ENCODE data around the gene CWF19L2. TPM values are rescaled to one million over a fixed set of nuclear protein-coding genes. Genes with fewer than 3 reads are reported as not detected.

Gene CWF19L2
- total and polyA plus RNA-seq, 2 experiments from 2014 or later = 20.3 to 27.2 TPM

- Histone ChIP-seq H3K79me2 (replicated peaks; ENCODE audit: insufficient read depth) (no peaks in the 10 kb centered on the region), H3K27ac (ENCODE audit: low read depth) (no peak overlapping the region), H3K4me3 (no peak overlapping the region), H3K9me2 (ENCODE audit: insufficient read depth) (0 out of 2 replicates have a peak, but pooled peaks cover 3% of the 10 kb centered on the region), H3K4me1 (ENCODE audit: insufficient read depth) (no peaks in the 10 kb centered on the region), H3F3A (replicated peaks; ENCODE audit: low read depth) (no peaks in the 10 kb centered on the region), H3K27me3 (ENCODE audit: insufficient read depth) (no peaks in the 10 kb centered on the region), H3K4me2 (no peak overlapping the region), H4K20me1 (replicated peaks; ENCODE audit: insufficient read depth) (no peaks in the 10 kb centered on the region), H2AFZ (no peak overlapping the region), H3K36me3 (ENCODE audit: insufficient read depth) (peaks cover 18% of the 10 kb centered on the region)
- H3K27me3 Mint-ChIP-seq (ENCODE audit: insufficient read depth, low read depth, poor library complexity) = no peaks in the 10 kb centered on the region
- ATAC-seq (no peak), DNase-seq (ENCODE audit: low spot score) (no peak)
- TF ChIP-seq STAT1 (IDR thresholded peaks at IDR 0.05; ENCODE audit: unreplicated experiment) = no peak
- TF ChIP-seq, protein P1, sequence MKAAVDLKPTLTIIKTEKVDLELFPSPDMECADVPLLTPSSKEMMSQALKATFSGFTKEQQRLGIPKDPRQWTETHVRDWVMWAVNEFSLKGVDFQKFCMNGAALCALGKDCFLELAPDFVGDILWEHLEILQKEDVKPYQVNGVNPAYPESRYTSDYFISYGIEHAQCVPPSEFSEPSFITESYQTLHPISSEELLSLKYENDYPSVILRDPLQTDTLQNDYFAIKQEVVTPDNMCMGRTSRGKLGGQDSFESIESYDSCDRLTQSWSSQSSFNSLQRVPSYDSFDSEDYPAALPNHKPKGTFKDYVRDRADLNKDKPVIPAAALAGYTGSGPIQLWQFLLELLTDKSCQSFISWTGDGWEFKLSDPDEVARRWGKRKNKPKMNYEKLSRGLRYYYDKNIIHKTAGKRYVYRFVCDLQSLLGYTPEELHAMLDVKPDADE (IDR thresholded peaks at IDR 0.05) = no peak
- TF ChIP-seq ZNF331 (CRISPR knock-in tag; IDR thresholded peaks at IDR 0.05; ENCODE audit: low read depth) = no peak
- no peak for TF ChIP-seq JUNB (IDR thresholded peaks at IDR 0.05; ENCODE audit: unreplicated experiment)
- TF ChIP-seq CREB1 (CRISPR knock-in tag; IDR thresholded peaks at IDR 0.05; ENCODE audit: low read depth) = no peak
- TF ChIP-seq, protein P2, sequence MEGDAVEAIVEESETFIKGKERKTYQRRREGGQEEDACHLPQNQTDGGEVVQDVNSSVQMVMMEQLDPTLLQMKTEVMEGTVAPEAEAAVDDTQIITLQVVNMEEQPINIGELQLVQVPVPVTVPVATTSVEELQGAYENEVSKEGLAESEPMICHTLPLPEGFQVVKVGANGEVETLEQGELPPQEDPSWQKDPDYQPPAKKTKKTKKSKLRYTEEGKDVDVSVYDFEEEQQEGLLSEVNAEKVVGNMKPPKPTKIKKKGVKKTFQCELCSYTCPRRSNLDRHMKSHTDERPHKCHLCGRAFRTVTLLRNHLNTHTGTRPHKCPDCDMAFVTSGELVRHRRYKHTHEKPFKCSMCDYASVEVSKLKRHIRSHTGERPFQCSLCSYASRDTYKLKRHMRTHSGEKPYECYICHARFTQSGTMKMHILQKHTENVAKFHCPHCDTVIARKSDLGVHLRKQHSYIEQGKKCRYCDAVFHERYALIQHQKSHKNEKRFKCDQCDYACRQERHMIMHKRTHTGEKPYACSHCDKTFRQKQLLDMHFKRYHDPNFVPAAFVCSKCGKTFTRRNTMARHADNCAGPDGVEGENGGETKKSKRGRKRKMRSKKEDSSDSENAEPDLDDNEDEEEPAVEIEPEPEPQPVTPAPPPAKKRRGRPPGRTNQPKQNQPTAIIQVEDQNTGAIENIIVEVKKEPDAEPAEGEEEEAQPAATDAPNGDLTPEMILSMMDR (conservative IDR thresholded peaks at IDR 0.05; ENCODE audit: low read depth in 2 of 2) = no peak
- no peak for TF ChIP-seq EZH2phosphoT487 (IDR thresholded peaks at IDR 0.05; ENCODE audit: unreplicated experiment)
- TF ChIP-seq ZNF114 (CRISPR knock-in tag; IDR thresholded peaks at IDR 0.05) = no peak
- TF ChIP-seq ZNF462 (CRISPR knock-in tag; IDR thresholded peaks at IDR 0.05) = no peak
- no peak for TF ChIP-seq NANOG (IDR thresholded peaks at IDR 0.05; ENCODE audit: borderline replicate concordance)
- no peak for TF ChIP-seq EZH2 (IDR thresholded peaks at IDR 0.05; ENCODE audit: low read depth, unreplicated experiment)
- TF ChIP-seq, protein P3, sequence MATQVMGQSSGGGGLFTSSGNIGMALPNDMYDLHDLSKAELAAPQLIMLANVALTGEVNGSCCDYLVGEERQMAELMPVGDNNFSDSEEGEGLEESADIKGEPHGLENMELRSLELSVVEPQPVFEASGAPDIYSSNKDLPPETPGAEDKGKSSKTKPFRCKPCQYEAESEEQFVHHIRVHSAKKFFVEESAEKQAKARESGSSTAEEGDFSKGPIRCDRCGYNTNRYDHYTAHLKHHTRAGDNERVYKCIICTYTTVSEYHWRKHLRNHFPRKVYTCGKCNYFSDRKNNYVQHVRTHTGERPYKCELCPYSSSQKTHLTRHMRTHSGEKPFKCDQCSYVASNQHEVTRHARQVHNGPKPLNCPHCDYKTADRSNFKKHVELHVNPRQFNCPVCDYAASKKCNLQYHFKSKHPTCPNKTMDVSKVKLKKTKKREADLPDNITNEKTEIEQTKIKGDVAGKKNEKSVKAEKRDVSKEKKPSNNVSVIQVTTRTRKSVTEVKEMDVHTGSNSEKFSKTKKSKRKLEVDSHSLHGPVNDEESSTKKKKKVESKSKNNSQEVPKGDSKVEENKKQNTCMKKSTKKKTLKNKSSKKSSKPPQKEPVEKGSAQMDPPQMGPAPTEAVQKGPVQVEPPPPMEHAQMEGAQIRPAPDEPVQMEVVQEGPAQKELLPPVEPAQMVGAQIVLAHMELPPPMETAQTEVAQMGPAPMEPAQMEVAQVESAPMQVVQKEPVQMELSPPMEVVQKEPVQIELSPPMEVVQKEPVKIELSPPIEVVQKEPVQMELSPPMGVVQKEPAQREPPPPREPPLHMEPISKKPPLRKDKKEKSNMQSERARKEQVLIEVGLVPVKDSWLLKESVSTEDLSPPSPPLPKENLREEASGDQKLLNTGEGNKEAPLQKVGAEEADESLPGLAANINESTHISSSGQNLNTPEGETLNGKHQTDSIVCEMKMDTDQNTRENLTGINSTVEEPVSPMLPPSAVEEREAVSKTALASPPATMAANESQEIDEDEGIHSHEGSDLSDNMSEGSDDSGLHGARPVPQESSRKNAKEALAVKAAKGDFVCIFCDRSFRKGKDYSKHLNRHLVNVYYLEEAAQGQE (IDR thresholded peaks at IDR 0.05; ENCODE audit: unreplicated experiment) = no peak
- no peak for TF ChIP-seq POLR2AphosphoS5 (IDR thresholded peaks at IDR 0.05; ENCODE audit: low read depth)
- no peak overlapping the region for H3K27ac Mint-ChIP-seq
- H3K4me3 Mint-ChIP-seq = no peak overlapping the region
- peaks cover 49% of the 10 kb centered on the region for H3K36me3 Mint-ChIP-seq (ENCODE audit: low read depth)
- no peaks in the 10 kb centered on the region for H3K4me1 Mint-ChIP-seq
- H3K9me3 Mint-ChIP-seq = peaks cover 16% of the 10 kb centered on the region
Measured at GRCh38 chr11:107504981-107505380, 47.4 kb upstream of the CWF19L2 start.

All from GM23338 (cell line).